GM19238 (cell line): ENCODE results near the gene GPATCH2L.

Experiments
- DNase-seq: peaks from one replicate; pipeline ENCODE4 v3.0.0; 2011; ENCODE audit warnings: low spot score; ENCODE audit not compliant: insufficient read length

The GPATCH2L gene

DNA sequence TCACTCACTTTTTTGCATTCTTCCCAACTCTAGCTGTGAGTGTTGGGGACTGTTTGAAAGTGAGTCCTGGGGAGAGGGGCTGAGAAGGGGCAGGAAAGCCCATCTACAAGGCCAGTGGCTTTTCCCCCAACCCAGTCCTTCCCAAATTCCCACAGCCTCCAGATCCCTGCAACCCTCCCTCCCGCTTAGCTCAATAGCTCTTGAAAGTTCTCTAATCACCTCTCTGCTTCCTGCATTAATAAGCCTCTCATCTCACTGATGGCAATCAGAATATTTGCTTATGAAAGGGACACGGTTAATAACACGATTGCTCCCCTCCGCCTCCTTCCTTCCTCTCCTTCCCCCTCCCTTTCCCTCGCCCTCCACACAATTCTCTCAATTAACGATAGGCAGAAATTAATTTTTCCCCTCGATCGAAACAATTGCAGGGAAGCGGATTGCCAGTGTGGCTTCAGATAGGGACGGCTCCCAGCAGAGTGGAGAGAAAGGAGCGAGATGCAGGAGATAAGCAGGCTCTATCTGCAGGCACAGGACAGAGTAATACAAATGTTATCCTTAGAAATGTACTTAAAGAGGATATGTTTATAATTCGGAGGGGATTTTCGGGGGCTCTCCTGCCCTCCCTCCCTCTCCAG is 15.1 kb upstream of the GPATCH2L start:
- no peak for DNase-seq

DNA sequence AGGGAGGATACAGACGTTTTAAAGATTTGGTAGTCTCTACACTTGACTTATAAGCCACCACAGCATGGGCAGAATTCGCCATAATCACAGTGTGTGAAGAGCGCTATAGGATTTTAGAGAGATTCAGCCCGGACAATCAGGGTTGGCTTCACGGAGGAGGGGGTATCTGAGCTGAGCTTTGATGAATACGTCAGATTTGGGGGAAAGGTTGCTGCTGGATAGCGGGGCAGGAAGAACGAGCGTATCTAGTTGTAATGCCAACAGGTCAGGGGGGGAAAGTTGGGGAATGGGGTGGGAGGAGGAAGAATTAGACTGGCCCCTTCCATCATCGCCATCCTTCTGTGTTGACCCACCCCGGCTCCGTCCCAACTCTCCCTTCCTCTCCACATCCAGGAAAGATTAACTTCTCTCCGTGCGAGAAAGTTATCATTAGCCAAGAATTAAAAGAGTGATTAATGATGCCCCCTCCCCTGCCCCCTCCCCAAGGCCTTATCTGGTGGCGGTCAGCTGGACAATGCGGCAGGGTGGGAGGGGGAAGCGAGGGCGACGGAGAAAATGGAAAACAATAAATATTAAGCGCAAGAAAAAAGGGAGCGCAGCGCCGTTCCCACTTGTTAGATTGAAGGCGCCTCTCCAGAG is 13.5 kb upstream of the GPATCH2L start:
- no peak for DNase-seq

DNA sequence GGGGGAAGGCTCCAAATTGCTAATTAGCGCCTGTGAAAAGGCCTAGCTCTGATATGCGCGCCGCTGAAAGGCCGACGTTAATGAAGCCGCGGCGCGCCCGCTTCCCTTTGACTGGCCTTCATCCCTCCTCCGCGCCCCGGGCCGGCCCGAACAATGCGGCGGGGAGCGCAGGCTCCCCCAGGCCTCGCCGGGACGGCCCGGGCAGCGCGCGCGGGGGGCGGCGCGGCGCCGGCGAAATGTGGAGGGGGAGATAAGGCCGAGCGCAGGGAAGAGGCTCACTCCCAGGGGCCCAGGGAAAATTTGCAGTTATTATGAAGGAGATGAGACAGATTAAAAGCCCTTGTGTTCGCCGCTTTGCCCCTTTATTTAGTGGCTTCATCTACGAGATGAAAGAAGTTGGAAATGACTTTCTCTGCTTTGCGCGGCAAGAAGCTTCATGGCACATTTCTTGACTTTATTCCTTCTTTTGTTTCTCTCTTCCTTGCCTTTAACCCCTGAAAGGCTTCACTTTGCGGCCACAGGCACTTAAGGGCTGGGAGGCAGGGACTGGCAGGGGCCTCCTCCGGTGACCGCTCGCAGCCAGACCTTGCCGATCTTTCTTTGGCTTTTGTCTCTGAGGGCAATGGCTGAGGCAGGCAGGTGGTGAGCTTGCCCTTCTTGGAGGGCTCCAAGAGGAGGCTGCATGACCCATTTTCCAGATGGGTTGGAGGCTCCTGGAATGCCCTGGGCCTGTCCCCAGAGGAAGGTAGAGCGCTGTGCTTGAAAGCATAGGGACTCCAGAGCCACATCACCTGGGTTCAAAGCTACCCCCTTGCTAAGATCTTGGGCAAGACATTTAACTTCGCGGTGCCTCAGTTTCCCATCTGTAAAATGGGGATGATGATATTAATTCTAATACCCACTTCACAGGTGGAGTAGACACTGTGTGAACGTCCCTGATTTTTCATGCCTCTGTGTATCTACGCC is 12.7 kb upstream of the GPATCH2L start:
- DNase-seq, result no peak

DNA sequence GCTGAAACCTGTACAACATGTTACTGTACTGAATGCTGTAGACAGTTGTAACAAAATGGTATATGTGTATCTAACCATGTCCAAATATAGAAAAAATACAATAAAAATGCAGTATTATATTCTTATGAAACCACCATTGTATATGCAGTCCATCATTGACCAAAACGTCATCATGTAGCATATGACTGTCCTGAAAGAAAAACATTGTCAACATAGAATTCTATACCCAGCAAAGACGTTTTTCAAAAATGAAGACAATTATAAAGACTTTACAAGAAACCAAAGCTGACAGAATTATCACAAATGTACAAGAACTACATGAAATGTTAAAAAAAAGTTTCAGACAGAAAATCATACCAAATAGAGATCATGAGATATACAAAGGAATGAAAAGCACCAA is 8.1 kb upstream of the GPATCH2L start:
- DNase-seq, result no peak

DNA sequence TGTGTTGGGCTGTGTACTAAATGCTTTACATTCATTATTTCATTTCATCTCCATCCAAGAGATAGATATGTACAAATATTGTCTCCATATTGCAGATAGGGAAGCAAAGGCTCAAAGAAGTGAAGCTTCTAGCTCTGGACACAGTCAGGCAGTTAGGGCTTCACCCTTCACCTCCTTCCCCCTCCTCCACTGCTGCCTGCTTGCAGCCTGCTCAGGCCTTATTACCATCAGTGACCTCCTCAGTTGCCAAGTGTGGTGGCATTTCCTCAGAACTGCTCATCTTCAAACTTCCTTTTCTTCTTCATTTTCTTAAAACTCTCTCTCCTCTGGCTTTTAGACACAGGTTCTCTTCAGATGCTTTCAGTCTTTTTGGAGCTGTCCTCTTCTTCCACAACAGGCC is 4.7 kb upstream of the GPATCH2L start:
- no peak for DNase-seq

DNA sequence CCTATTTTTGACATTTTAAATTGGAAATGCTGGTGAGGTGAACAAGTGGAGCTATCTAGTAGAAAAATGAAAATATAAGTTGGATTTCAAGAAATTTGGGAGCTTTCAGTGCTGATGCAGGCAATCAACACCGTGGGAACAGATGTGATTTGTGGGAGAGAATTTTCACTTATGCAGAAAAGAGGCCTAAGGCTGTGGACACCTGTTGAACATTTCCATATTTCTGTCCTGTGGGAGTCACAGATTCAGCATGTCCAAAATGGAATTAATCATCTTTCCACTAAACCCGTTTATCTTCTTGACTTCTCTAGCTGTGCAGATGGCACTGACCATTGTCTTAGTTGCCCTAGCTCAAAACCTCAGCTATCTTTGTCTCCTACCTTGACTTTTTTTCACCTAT is 2.5 kb upstream of the GPATCH2L start:
- DNase-seq, result no peak

DNA sequence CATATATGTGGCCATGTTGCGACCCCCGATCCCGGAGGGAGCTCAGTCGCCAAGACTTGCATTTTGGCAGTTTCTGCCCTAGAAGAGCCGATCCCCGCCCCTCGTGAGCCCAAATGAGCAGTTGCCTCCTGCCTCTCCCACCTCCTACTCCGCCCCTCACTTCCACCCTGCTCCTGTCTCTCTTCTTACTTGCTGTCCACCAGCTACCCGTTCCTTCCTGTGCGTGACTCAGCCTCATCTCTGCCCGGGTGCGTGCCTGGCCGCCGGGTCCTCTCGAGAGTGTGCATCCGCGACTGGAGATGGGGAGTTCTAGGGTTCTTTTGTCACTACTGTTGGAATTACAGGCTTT is 585 bp downstream of the GPATCH2L start:
- DNase-seq, result peak; percentile 63

DNA sequence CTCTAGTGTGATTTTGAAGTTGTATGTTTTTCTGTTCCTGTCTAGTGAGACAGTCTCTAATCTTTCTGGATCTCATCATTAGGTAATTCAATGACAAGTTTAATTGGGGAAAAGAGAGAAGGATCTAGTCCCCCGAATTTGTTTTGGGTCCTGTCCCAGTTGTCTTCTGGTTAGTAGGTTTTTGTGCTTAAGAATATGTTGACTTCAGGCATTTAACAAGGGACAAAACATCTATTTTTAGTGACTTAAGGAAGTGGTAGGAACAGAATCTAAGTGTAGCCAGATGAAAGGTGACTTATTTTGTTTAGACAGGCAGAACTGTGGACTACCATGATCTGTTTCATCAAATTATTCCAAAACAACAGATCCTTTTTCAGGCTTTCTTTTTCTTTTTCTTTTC is 2.2 kb downstream of the GPATCH2L start:
- no peak for DNase-seq

DNA sequence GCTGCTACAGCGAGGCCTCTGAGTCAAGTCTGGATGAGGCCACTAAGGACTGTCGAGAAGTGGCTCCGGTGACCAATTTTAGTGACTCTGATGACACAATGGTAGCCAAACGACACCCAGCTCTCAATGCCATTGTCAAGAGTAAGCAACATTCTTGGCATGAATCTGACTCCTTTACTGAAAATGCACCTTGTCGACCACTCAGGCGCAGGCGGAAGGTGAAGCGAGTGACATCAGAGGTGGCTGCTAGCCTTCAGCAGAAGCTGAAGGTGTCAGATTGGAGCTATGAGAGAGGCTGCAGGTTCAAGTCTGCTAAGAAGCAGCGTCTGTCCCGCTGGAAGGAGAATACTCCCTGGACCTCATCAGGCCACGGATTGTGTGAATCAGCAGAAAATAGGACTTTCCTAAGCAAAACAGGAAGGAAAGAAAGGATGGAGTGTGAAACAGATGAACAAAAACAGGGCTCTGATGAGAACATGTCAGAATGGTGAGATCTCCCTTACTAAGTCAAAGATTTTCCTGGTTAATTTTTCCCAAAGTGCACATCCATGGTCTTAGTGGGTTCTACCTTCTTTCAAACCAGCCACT is 2.9 kb downstream of the GPATCH2L start:
- DNase-seq, result no peak

DNA sequence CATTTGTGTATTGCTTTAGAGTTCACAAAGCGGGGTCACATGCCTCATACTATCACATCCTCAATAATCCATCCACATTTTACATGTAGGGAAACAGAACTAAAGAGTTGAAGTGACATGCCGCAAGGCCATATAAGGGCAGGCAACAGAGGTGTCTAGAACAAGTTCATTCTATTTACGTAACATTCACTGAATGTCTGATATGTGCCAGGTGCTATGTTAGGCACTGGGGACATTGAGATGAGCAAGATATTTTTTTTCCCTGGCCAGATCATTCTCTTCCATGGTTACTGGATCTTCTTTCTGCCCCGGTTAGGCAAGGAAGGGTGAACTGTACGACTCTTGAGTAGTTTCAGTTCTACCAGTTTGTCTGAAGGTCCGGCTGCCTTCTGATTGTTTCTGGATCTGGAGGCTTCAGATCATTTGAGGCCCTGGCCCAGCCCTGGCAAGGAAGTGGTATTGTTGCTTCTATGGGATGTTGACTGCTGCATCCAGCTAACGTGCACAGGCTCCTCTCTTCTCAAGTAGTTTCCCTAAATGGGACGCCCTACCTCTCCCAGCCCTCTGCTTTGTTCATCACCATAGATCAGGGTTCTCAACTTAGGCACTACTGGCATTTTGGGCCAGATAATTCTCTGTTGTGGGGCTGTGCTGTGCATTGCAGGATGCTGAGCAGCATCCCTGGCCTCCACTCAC is 12.1 kb downstream of the GPATCH2L start:
- no peak for DNase-seq

DNA sequence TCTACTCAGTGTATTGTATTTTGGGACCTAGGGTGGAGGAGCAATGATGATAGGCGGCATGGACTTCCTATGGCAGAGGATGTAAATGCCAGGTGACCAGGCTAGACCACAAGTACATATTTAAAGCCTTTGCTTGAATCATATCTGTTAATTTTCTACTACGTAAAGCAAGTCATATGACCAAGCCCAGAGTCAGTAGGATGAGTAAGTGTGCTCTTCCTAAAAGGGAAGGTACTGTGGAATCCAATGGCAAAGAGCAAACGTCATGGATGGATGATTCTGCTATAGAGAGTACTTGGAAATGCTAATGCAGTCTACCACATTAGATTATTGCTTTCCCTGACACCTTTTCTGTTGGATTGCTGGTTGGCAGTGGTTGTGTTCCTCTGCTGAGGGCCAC is 16.8 kb downstream of the GPATCH2L start:
- DNase-seq, result no peak

DNA sequence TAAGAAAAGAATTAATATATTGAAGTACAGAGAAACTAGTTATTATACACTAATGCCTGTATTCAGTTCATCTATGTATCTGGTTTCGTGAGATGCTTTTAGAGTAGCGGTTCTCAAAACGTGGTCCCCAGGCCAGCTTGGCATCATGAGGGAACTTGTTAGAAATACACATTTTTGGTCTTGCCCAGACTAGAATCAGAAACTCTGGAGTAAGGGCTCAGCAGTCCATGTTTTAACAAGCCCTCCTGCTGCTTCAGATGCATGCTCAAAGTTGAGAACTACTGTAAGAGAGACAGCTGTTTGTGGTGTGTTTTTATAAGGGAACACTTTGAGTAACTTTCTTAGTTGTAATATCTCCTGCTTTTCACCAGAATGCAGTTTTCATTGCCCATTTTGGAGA is 18.1 kb downstream of the GPATCH2L start:
- DNase-seq, result no peak

DNA sequence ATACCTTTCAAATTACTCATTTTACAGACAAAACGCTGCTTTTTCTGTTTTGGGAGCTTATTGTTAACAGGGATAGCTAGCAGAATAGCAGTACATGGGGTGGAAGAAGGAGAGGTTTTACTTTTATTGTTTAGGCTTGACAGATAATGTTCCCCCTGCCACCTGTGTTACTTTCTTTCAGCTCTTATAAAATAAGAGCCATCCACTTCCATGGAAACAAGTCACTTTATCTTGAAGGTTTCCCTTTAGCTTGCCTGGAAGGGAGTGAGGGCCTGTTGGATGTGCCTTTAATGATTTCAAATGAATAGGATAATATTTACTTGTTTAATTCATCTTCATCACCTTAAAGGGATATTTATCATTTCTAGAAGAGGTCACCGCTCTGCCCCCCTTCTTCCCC is 23.3 kb downstream of the GPATCH2L start:
- DNase-seq, result no peak

DNA sequence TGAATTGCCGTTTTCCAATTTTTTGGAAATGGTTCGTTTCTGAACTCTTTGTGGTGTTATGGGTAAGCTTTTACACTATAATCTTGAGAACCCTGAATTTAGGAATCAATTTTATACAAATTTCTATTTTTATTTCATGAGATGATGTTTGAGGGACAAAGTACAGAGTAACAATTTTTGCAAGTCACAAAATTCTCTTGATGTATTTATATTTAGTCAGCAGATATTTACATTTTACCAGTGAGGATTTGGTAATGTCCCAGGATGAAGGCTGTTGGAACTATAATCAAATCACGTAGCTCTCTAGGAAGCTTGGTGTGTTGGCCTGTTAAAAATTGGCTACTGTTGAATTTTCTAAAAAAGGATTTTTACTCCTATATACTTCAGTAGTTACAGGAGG is 24.2 kb downstream of the GPATCH2L start:
- DNase-seq, result no peak

DNA sequence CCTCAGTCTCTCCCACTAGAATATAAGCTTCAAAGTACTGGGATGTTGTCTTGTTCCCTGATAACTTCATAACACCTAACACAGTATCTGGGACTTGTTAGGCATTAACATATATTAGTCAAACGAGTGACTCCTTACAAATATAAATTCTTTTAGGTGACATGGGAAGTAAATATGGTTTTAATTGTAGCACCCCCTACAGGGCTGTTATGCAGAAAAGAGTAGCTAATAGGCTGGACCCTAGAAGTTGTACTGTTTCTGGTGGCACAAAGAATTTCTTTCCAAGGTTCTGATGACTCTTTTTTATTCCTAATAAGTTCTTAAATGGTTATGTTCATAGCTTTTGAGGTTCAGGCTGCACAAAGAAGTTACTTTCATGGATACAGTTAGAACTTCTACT is 29.8 kb downstream of the GPATCH2L start:
- no peak for DNase-seq

DNA sequence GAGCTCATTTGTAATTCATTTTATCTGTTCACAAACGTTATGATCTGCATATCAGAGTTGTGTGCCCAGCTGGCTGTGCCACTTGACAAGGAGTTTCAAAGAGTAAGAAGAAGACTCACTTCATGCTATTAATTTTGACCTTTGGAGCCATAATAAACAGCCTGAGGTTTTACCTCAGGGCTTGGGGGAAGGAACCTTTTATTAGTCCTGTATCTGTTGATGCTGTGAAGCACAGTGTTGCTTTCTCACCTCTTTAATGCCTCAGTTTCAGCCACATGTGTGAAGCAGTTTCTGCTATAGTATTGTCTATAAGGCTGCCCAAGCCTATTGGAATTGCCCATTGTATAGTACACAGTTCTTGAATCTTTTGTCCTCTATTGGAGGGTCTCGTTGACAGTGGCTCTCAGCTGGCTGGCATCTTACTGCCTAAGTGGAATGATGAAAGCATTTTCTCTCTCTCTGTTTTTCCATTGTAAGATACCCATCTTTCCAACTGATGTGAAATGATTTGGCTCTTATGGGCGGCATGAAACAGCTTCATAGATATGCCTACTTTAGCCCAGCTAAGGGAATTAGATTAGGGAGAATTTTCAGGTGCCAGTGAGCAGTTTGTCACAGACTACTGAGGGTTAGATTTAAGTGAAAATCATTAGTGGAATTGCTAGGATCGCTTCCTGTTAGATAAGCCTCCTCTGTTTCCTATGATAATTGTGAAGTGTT is 34.7 kb downstream of the GPATCH2L start:
- DNase-seq, result no peak

DNA sequence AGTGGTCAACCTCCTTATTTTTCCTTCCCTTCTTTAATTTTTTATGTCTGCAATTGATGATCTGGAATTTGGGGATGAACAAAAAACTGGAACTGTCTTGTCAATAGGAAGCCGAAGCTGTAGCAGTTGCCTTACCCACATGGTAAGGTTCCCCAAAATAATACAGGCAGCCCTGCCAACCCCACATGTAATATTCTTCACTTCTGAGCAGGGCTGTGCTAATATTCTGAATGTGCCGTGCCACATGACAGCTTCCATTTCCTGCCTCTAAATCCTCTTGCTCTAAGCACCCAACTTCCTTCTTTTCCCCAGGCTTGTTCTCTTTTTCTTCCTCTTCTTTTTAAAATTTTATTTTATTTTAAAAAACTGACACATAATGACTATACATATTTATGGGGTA is 39.6 kb downstream of the GPATCH2L start:
- no peak for DNase-seq

DNA sequence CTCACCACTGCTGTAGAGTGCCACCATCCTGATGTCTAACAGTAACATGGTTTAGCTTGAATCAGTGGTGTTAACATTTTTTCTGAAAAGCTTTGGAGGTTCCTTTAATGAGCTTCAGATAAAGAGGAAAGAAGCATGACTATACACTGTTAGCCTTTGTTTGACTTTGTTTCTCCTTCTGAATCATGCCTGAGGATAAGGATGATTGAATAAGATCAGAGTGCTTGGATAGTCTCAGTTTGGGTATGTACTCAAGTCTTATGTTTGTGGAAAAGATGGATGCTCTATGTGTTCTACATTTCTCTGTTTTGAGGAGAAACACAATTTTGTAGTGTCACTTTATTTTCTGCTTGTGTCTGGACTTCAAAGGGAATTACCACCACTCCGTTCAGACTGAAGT is 42.0 kb downstream of the GPATCH2L start:
- no peak for DNase-seq

DNA sequence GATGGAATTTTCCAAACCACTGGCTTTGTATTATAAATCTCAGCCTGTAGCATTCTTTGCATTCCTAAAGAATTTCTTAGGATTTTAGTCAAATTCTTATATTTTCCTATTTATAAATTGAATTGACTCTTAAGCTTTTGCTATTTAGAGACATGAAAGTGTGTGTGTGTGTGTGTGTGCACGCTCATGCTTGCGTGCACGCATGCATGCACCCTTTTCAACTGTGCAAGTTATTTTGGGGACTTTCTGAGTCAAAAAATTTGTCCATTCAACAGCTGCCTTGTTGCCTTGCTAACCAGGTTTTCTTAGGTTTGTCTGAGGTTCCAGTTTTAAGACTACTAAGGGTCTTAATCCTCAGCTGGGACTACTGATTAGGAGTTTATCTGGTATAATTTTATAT is 42.6 kb downstream of the GPATCH2L start:
- DNase-seq, result no peak

DNA sequence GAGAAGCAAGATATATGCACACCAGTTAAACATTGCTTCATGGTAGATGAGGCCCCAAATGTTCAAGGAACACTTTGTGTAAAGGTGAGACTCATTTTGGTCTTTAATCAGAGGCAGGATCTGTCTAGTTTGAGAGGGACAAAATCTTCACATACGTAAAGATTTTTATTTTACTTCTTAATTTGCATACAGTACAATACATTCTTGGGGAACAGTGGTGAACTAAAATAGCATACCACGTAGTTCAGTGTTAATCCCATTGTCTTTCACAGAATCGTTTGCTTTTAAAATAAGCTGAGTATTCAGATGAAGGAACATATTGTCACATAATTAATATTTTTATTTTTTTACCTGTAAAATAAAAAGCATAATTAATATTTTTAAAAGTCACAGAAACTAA is 43.3 kb downstream of the GPATCH2L start:
- DNase-seq, result no peak
